B cell (primary cell): ENCODE measurements around the gene EYS.

Source experiments
- CTCF ChIP-seq: fragments of 200-600 bp; IDR thresholded peaks from one replicate; pipeline ENCODE4 v1.8.0; 2022; ENCODE audit warnings: antibody characterized with exemption, mild to moderate bottlenecking
- EZH2 ChIP-seq: IDR thresholded peaks from 2 replicates; pipeline ENCODE4 v1.6.1; 2012; ENCODE audit warnings: borderline replicate concordance, low read depth, mild to moderate bottlenecking, moderate library complexity, low read length; ENCODE audit not compliant: insufficient read depth, poor library complexity, severe bottlenecking

- TF ChIP-seq CTCF (no peak), EZH2 (no peak)
These were observed 2017.6 kb downstream of the EYS start for GRCh38 chr6:63689421-63689820.
